ENCODE data around the gene LRP5.
"Not testable (repeated sequence)": the region's sequence is repeated elsewhere in the genome, so short reads cannot be mapped to it uniquely, and the experiment has no call there.

Gene LRP5

GRCh38 chr11:68457898-68458249 lies 145.5 kb downstream of the LRP5 start:
- DNase-seq (ENCODE audit: insufficient read length, low spot score) (no peak), FAIRE-seq (no peak)

GRCh38 chr11:68458340-68458739 lies 145.9 kb downstream of the LRP5 start:
- not testable (repeated sequence) for FAIRE-seq

GRCh38 chr11:68459886-68460740 lies 147.7 kb downstream of the LRP5 start:
- DNase-seq (ENCODE audit: insufficient read length, low spot score) (peak; percentile 99), FAIRE-seq (peak; percentile 97)

More at GRCh38 chr11:68458340-68458739, 145.9 kb downstream of the LRP5 start:
- DNase-seq (ENCODE audit: insufficient read length, low spot score): not testable (repeated sequence)

- DNase-seq (ENCODE audit: insufficient read length, low spot score) (peak; percentile 53), FAIRE-seq (no peak)
Observed at GRCh38 chr11:68460741-68461574, 148.6 kb downstream of the LRP5 start, which contains the start of gene PPP6R3. TSS of gene PPP6R3 (plus strand) at chr11:68460752. CDS start at chr11:68537665, 76,913 bp downstream.

DNA sequence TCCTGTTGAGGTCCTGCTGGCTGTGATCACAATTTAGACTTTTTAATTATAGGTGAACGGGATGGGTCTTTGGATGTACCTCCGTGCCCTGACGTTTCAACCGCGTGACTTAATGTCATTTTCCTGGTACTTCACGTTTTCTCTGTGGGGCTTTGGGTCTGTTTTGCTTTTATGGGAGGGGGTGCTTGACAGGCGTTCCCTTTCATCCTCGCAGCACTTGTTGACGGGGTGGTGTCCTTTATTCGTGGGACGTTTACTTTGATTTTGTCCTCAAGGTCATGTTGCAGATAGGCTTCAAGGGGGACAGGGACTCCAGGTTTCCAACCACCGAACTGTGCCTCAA lies 149.2 kb downstream of the LRP5 start:
- DNase-seq (ENCODE audit: insufficient read length, low spot score) (no peak), FAIRE-seq (no peak)

- DNase-seq (ENCODE audit: insufficient read length, low spot score): no peak
- no peak for FAIRE-seq
Observed at GRCh38 chr11:68463714-68464113, 151.3 kb downstream of the LRP5 start.

DNA sequence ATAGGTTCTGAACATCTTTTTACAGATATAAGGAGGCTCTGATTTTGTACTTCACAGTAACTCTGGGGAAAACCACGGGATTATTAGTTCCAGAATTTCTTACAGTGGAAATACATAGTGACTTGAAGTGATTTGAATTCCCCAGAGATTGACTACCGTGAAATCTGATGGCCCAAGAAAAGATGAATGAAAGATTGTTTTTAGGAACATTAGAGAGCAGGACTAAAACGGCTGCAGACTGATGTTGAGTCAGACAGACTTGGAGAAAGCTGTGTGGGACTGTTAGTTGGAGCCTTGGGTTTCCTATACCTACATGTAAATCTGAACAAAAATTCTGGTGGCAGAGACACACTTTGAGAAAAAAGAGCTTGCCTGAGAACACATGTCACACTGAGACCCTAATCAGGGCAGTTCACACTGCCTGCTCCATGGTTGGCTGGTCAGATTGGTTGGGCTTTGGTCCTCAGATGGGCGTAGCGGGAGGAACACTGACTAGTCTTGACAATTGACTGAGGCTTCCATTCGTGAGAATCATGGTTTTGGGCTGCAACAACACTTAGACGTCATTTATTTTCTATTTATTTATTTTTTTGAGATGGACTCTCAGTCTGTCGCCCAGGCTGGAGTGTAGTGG lies 154.9 kb downstream of the LRP5 start:
- FAIRE-seq (no peak), DNase-seq (ENCODE audit: insufficient read length, low spot score) (no peak)

GRCh38 chr11:68468217-68468828 lies 155.9 kb downstream of the LRP5 start:
- FAIRE-seq (no peak), DNase-seq (ENCODE audit: insufficient read length, low spot score) (no peak)

DNA sequence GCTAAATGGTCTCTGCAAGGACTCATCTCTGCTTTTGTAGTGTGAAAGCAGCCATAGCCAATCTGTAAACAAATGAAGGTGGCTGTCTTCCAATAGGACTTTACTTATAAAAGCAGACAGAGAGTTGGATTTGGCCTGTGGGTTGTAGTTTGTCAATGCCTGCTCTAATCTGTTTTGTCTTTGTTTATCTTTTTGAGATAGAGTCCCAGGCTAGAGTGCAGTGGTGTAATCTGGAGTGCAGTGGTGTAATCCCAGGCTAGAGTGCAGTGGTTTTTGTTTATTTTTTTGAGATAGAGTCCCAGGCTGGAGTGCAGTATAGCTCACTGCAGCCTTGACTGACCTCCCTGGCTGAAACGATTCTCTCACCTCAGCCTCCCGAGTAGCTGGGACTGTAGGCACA lies 156.7 kb downstream of the LRP5 start:
- FAIRE-seq (no peak), DNase-seq (ENCODE audit: insufficient read length, low spot score) (no peak)

DNA sequence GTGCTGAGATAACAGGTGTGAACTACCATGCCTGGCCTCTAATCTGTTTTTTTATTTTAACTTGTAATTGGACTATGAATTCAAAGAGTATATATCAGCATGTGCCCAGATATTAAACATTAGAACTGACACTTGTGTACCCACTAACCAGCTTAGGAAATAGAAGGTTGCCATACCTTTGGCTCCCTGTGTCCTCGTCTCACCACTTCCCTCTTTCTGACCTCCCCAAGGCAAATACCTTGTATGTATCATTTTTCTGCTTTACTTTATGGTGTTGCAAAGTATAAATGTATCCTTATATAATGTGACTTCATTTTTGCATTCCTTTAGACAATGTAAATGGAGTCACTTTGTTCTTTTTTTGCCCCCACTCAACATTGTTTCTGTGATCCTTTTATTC lies 157.3 kb downstream of the LRP5 start:
- FAIRE-seq: no peak
- DNase-seq (ENCODE audit: insufficient read length, low spot score): no peak

DNA sequence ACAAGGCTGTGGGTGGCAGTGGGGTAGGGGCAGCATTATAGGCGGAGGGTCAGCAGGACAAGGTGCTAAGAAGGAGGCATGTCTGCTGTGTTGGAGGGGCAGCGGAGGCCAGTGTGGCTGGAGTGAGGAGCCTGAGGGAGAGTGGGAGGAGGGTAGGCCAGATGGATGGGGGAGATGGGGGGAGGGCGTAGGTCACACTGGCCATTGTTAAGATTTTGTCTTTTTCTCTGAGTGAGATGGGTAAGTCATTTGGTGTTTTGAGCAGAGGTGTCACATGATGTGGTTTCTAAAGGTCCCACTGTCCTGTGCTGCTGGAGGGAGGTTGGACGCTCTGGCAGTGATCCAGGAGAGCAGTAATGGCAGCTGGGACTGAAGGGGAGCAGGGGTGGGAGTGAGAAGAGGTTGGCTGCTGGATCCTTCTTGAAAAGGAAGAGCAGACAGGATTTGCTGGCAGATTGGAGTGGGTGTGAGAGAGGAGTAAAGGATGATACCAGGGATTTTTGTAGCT lies 158.0 kb downstream of the LRP5 start:
- no peak for DNase-seq (ENCODE audit: insufficient read length, low spot score)
- FAIRE-seq: no peak

GRCh38 chr11:68471360-68472340 lies 159.3 kb downstream of the LRP5 start:
- peak; percentile 73 for DNase-seq (ENCODE audit: insufficient read length, low spot score)
- peak; percentile 82 for FAIRE-seq

DNA sequence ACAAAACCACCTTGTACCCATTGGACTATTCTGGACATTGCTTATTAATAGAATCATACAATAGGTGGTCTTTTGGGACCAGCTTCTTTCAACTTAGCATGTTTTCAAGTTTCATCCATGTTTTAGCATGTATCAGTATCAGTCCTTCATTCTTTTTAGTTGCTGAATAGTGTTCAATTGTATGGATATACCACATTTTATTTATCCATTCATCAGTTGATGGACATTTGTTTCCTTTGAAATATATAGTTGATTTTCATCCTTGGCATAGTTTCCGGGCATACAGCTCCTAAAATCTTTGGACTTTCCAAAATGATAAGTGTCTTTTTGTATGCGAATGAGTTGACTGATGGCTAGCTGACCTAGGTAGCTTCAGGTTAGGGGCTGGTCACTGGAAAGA lies 160.4 kb downstream of the LRP5 start:
- FAIRE-seq (no peak), DNase-seq (ENCODE audit: insufficient read length, low spot score) (no peak)

DNA sequence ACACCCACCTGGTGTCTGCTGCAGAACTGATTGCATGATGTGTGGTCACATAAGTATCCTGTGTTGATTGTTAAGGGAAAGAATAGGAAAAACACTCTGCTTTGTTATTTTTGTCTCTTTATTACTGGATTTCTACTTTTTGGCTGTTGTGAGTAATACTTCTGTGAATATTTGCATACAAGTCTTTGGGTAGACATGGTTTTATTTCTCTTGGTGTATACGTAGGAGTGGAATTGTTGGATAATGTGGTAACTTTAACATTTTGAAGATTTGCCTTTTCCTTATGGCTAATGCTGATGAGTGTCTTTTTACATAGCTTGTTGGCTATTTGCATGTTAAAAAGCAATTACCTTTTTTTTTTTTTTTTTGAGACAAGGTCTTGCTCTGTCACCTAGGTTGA lies 161.3 kb downstream of the LRP5 start:
- DNase-seq (ENCODE audit: insufficient read length, low spot score) (no peak), FAIRE-seq (no peak)

GRCh38 chr11:68475626-68476025 lies 163.2 kb downstream of the LRP5 start:
- FAIRE-seq; DNase-seq (ENCODE audit: insufficient read length, low spot score): not testable (repeated sequence)

DNA sequence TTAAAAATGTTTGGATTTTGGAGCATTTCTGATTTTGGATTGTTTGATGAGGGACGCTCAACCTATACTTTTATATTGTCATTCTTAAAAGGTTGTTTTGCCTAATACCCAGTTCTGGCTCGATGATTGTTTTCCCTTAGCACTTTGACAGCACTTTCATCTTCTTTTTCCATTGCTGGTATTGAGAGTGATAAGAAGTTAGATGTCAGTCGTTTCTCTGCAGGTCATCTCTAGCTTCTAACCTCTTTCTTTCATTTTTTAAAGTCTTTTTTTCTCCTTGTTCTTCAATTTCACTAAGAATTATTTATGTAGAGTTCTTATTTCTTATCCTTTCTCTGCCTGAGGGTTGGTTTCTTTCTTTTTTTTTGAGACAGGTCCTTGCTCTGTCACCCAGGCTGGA lies 167.0 kb downstream of the LRP5 start:
- DNase-seq (ENCODE audit: insufficient read length, low spot score) (no peak), FAIRE-seq (no peak)

GRCh38 chr11:68480193-68480592 lies 167.8 kb downstream of the LRP5 start:
- DNase-seq (ENCODE audit: insufficient read length, low spot score) (no peak), FAIRE-seq (no peak)

- DNase-seq (ENCODE audit: insufficient read length, low spot score) (no peak), FAIRE-seq (no peak)
Observed at GRCh38 chr11:68480852-68481510, 168.6 kb downstream of the LRP5 start.
